Activated CD8-positive, alpha-beta memory T cell treated with anti-CD3 and anti-CD28 coated beads for 24 hours (primary cell): ENCODE data around the gene RARS2.
A peak's percentile ranks its signal among the peaks of the same experiment; 100 is the strongest.
"Not testable (repeated sequence)": the region's sequence is repeated elsewhere in the genome, so short reads cannot be mapped to it uniquely, and the experiment has no call there.

ENCODE experiments used
- DNase-seq: peaks from one replicate; pipeline ENCODE4 v3.0.0-alpha.2; 2020

The RARS2 gene

DNA sequence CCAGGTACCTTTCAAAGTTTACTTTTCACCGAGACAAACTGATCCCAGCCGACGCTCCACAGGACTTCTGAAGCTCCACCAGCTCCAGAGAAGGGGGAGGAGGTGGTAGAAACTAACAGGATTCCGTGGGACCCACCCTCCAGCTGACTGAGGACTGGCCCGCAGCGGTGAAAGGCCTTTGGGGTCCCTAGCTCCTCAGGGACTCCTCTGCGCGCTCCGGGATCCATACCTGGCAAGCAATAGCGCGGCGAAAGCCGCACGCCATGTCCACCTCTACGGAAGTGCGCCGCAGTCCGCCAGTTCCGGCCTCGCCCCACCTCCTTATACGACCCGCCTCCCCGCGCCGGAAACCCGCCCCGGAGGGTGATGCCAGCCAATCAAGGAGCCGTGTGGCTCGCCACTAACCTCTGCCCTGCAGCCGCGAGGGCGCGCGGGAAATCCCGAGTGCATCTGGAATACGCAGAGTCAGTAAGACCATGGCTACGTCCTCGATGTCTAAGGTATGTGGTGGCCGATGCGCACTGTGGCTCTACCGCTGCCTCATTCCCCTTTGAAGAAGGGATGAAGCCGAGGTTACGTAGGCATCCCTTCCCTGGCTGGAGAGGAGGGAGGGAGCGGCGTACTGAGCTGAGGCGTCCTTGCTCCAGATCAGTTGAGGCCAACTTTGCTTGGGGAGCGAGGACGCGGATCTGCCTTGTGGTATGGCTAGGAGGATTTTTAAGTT, at the start of gene RARS2, which contains the start of gene ORC3:
RARS2 (minus strand) TSS at position 295 of the 724 bp plus-strand sequence; CDS start at position 265, 30 bp downstream.
ORC3 (plus strand) TSS at position 443 of the 724 bp plus-strand sequence; CDS start at position 477, 34 bp downstream.
- DNase-seq: peak; percentile 97

- no peak for DNase-seq
These were observed 49.6 kb upstream of the RARS2 start for GRCh38 chr6:87639373-87639772.

DNA sequence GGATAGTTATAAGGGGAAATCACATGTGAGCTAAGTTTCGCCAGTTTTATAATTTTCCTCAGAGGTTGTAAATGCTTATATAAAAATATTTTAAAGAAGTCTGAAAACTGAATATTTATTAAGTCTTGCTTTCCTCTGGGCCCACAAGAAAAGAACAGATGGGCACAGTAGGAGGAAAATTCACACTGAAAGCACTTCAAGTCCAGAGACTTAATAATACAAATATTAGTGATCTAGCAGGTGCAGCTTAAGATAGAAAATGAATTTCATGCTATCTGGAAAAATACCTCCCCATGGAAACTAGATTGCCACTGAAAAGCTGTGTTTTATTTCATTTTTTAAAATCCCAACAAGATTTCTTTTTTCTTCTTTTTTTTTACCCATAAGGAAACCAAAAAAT, 47.3 kb upstream of the RARS2 start:
- DNase-seq: no peak

- no peak for DNase-seq
These were observed 46.5 kb upstream of the RARS2 start for GRCh38 chr6:87636315-87636714.

DNA sequence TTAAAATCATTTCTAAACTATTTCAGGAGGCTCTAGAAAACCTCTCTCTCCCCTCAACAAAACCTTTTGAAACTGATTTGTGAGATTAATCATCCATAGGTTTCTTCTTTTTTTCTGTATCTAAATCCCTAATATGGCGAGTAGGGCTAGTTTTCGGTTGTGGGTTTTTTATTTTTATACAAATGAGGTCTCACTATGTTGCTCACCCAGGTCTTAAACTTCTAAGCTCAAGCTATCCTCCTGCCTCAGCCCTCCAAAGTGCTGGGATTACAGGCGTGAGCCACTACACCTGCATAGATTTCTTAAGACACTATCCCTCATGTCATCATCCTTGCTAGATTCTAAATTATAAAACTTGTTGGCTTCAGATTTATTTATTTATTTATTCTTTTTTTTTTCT, 44.1 kb upstream of the RARS2 start:
- no peak for DNase-seq

DNA sequence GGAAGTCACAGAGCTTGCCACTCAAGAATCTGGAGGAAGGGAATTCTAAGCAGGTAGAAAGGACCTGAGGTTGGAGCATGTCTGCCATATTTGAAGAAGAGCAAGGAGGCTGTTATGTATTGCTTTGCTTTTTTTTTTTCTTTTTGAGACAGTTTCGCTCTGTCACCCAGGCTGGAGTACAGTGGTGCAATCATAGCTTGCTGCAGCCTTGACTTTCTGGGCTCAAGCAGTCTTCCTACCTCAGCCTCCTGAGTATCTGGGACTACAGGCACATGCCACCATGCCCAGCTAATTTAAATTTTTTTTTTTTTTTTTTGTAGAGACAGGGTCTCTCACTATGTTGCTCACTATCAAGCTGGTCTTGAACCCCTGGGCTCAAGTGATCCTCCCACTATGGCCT, 41.0 kb upstream of the RARS2 start:
- no peak for DNase-seq

GRCh38 chr6:87628881-87629280, 39.1 kb upstream of the RARS2 start:
- DNase-seq: no peak

GRCh38 chr6:87628424-87628823, 38.6 kb upstream of the RARS2 start:
- DNase-seq: no peak

GRCh38 chr6:87623248-87623647, 33.5 kb upstream of the RARS2 start:
- no peak for DNase-seq

DNA sequence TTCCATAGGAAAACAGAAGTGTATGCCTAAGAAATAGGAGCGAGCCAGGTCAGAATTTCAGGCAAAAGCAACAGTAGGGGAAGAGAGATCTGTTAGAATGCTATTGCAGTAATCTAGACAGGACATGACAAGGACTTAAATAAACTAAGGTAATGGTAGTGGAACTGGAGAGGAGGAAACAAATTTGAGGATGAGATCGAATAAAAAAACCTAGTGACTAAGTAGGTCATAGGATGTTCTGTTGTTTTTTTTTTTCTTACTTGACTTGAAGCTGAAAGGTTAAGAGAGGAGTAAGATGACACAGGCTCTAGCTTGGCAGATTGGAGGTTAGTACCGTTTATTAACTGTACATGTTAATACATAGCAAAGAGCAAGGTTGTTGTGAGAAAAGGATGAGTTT, 28.7 kb upstream of the RARS2 start:
- no peak for DNase-seq

GRCh38 chr6:87617405-87617804, 27.6 kb upstream of the RARS2 start:
- DNase-seq: no peak

- DNase-seq: not testable (repeated sequence)
These were observed 23.2 kb upstream of the RARS2 start for GRCh38 chr6:87613018-87613417.

DNA sequence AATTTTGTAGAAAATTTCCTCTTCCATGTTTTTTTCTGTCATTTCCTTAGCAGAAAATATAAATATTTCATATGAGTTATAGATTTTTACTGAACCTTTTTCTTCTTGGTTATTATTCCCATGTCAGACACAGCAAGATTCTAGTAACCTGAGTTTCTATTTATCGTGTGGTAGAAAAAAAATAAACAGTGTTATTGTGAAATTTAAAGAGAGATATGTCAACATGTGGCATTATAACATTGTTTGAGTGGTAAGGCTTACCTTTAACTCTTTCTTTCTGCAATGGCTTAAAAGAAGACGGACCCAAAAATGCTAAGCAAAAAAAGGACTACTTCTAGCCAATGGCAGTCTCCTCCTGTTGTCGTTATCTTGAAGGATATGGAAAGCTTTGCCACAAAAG, 19.0 kb upstream of the RARS2 start:
- DNase-seq: no peak

DNA sequence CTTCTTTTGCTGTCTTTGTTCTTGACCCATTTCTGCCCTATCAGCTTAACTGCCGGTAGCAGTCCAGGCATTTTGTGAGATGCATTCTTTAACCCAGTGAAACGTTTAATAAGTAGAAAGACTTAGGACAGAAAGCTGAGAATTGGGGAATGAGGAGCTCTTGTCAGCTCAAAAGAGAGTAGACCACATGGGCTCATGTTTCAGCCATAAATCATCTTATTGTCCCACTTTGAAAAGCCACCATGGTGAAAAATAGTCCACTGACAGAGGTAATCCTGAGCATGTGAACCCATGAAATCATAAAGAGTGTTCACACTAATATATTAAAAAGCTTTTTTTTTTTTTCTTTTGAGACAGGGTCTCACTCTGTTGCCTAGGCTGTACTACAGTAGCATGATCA, 16.4 kb upstream of the RARS2 start:
- no peak for DNase-seq

- DNase-seq: no peak
These were observed 10.8 kb upstream of the RARS2 start for GRCh38 chr6:87600576-87600975.

DNA sequence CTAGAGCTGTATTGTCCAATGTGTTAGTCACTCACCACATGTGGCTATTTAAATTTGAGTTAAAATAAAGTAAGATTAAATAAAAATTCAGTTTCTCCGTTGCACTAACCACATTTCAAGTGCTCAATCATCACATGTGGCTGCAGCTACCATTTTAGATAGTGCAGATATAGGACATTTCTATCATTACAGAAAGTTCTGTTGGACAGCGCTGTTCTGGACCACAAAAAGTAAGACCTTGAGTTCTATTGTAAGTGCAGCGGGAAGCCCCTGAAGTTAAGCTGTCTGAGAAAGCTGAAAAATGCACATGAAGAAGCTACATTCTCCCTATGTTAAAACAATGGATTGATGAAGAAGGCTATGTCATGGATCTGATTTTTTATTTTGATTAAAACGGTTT, 1.2 kb upstream of the RARS2 start:
- no peak for DNase-seq

GRCh38 chr6:87590417-87590880, 662 bp upstream of the RARS2 start:
- no peak for DNase-seq

DNA sequence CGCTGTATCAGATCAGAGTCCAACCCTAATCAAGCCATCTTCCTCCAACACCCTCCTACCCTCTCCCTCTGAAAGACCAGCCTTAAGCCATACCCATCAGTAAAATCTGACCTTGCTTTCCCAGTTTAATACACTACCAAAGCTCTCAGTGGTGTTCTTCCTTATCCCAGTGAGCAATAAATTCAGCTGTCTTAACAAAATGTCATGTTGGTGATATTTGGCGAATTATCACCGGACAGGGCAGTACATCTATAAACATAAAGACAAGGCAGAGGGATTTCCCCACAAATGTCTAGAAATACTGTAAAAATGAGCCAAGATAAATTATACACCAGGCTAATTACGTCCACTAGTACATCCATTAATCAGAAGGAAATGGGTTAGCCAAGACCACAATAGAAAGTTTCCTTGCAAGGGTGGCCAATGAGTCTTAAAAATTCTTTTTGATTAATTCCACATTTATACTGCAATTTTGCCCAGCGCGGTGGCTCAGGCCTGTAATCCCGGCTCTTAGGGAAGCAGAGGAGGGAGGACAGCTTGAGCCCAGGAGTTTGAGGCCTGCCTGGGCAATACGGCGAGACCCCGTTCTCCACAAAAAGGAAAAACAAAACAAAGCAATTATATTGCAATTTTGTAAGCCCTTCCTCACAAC, 905 bp downstream of the RARS2 start:
- DNase-seq: no peak

GRCh38 chr6:87586371-87587077, 3.3 kb downstream of the RARS2 start:
- DNase-seq: no peak

DNA sequence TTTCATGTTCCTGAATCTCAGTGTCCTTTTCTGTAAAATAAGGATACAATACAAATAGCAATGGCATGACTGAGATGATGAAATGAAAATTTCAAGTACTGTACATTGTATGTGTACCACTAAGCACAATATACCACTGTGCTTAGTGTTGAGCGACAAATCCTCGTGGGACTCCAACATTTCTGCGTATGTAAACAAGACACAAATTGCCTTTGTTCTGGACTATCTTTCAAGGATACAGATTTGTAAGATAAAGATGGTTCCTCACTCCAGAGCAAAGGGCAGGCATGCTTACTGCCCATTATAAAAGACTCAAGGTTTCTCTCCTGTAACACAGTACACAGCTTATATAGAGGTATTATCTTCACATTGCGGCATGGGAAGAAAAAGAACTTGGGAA, 6.0 kb downstream of the RARS2 start:
- no peak for DNase-seq

DNA sequence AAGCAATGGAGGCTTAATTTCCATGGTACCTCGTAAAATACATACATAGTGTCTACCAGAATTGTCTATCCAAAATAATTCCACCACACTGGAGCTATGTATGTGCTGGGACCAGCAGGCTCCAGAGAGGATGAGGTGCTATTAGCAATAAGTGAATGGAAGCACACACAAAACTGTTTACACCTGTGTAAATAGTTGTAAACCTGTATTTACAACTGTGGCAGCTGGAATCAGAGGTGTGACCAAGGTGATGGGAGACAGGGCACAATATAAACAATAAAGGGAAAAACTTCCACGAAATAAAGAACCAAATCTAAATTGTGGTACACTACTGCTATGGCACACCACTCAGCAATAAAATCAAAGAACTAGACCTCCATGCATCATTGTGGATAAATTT, 14.4 kb downstream of the RARS2 start:
- DNase-seq: no peak

- DNase-seq: no peak
These were observed 15.5 kb downstream of the RARS2 start for GRCh38 chr6:87574237-87574804.

DNA sequence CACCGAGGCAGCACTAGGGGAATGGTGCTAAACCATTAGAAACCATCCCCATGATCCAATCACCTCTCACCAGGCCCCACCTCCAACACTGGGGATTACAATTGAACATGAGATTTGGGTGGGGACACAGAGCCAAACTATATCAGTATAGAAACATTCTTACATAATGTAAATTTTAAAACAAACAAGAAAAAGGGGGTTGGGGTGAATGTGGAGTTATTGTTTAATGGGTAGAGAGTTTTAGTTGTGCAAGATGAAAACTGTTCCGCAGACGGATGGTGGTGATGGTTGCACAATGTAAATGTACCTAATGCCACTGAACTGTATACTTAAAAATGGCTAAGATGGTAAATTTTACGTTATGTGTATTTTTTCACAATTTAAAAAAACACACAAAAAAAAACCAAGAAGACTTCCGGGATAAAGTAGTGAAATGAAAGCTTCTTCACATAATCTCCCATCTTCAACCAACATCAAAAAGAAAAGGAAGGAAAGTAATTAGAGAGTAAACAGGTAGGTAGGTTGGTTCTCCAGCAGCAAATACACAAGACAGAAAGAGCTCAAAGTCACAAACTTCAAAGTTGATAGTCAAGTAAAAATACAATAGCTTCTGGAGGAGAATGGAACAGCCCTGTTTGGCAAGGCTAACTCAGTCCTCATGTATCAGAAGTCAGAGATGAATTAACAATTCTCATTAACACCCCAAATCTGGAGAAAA, 16.3 kb downstream of the RARS2 start:
- no peak for DNase-seq
